Measurements from ENCODE around the gene ARMC6. TPM values are rescaled to one million over a fixed set of nuclear protein-coding genes. Genes with fewer than 3 reads are reported as not detected.

Gene ARMC6
- total RNA-seq, 1 experiment from 2014 or later, result 48.6 TPM

DNA sequence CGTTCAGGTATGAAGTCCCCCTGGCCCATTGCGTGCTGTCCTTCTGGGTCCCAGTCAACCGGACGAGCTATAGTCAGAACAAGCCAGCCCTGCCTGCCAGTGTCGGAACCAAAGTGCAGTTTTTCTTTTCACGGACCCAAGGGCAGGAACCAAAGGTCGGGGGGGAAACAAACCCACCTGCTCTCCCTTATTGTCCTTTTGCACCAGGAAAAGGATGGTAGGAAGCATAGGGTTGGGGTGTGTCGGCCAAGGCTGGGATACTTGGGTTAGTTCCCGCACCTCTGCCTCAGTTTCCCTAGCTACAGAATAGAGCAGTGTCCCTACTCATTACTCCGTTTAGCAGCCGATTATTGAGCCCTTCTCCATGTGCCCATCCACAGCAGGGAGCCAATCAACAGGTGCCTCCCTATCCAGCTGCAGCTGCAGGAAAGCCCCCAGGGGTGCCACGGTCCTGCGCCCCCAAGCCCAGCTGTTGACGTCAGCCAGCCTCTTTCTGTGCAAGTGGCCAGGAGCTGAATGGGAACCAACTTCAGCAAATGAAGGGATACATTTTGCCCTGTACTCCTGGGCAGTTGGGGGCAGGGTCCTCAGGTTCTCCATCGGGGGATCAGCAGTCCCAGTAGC lies 21.0 kb downstream of the ARMC6 start:
- no peak overlapping the region for H3K4me3 ChIP-seq
- no peaks in the 10 kb centered on the region for H3K27me3 ChIP-seq
- H3K4me1 ChIP-seq, result no peaks in the 10 kb centered on the region
- peaks cover 40% of the 10 kb centered on the region for H3K36me3 ChIP-seq
- H3K27ac ChIP-seq, result no peak overlapping the region
- H3K9me3 ChIP-seq (replicated peaks), result no peaks in the 10 kb centered on the region
- no peak for DNase-seq

DNA sequence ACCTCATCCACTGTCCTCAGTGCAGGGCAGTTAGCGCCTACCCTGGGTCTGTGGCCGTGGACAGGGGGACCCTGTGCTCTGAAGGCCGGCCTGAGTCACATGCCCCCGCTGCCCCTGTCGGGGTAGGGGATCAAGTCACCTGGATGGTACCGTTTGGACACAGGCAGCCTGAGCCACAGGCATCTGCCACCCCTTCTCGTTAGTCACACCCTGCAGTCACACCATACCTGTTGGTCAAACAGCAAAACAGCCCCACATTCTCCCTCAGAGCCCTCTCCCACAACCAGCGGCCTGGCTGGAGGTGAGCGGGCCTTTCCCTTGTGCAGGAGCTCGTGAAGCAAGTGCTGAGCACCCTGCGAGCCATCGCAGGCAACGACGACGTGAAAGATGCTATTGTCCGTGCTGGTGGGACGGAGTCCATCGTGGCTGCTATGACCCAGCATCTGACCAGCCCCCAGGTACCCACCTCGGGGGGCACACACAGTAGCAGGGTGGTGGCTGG lies 21.6 kb downstream of the ARMC6 start:
- no peak overlapping the region for H3K4me3 ChIP-seq
- peaks cover 40% of the 10 kb centered on the region for H3K36me3 ChIP-seq
- H3K27me3 ChIP-seq, result no peaks in the 10 kb centered on the region
- DNase-seq, result no peak
- H3K9me3 ChIP-seq (replicated peaks), result no peaks in the 10 kb centered on the region
- no peaks in the 10 kb centered on the region for H3K4me1 ChIP-seq
- no peak overlapping the region for H3K27ac ChIP-seq

DNA sequence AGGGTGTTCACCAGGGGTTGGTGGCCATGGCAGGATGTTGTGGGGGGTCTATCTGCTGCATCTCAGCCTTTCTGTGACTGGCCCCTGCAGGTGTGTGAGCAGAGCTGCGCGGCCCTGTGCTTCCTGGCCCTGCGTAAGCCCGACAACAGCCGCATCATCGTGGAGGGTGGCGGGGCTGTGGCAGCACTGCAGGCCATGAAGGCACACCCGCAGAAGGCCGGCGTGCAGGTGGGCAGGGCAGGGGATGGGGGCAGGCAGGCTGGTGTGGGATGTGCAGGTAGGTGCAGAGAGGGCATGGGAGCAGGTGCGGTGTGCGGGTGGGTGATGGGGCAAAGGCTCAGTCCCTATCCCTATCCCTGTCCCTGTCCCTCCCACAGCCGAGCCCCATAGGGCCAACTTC lies 22.3 kb downstream of the ARMC6 start:
- DNase-seq, result no peak
- Histone ChIP-seq H3K4me3 (no peak overlapping the region), H3K9me3 (replicated peaks) (no peaks in the 10 kb centered on the region), H3K27ac (no peak overlapping the region), H3K27me3 (no peaks in the 10 kb centered on the region), H3K4me1 (no peaks in the 10 kb centered on the region), H3K36me3 (peaks cover 38% of the 10 kb centered on the region)

GRCh38 chr19:19056636-19057275 lies 23.4 kb downstream of the ARMC6 start:
- H3K27ac ChIP-seq, result no peak overlapping the region
- H3K27me3 ChIP-seq, result no peaks in the 10 kb centered on the region
- H3K4me3 ChIP-seq, result no peak overlapping the region
- DNase-seq, result no peak
- no peaks in the 10 kb centered on the region for H3K9me3 ChIP-seq (replicated peaks)
- H3K36me3 ChIP-seq, result peaks cover 35% of the 10 kb centered on the region
- H3K4me1 ChIP-seq, result no peaks in the 10 kb centered on the region

- DNase-seq, result no peak
- no peak overlapping the region for H3K4me3 ChIP-seq
- no peak overlapping the region for H3K27ac ChIP-seq
- H3K36me3 ChIP-seq, result peaks cover 29% of the 10 kb centered on the region
- no peaks in the 10 kb centered on the region for H3K27me3 ChIP-seq
- peaks cover 4% of the 10 kb centered on the region for H3K4me1 ChIP-seq
- H3K9me3 ChIP-seq (replicated peaks), result no peaks in the 10 kb centered on the region
These were observed 23.9 kb downstream of the ARMC6 start for GRCh38 chr19:19057317-19057716.

DNA sequence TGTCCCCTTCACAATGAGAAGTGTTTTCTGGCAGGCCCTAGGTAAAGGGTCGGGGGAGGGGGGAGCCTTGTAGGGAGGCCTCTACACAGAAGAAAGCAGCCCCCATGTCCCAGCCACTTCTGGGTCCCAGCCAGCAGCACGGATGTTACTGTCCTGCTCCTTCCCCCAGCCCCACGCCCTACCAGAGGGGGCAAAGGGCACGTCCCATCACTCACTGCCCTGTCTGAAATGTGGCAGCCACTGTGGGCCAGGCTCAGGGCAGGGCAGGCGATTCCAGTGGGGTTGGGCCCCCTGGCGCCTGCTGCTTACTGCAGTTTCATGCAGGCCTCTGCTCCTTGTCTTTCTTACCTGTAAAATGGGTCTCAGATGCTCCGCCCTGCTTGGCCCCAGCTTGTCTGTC lies 24.3 kb downstream of the ARMC6 start:
- peaks cover 27% of the 10 kb centered on the region for H3K36me3 ChIP-seq

DNA sequence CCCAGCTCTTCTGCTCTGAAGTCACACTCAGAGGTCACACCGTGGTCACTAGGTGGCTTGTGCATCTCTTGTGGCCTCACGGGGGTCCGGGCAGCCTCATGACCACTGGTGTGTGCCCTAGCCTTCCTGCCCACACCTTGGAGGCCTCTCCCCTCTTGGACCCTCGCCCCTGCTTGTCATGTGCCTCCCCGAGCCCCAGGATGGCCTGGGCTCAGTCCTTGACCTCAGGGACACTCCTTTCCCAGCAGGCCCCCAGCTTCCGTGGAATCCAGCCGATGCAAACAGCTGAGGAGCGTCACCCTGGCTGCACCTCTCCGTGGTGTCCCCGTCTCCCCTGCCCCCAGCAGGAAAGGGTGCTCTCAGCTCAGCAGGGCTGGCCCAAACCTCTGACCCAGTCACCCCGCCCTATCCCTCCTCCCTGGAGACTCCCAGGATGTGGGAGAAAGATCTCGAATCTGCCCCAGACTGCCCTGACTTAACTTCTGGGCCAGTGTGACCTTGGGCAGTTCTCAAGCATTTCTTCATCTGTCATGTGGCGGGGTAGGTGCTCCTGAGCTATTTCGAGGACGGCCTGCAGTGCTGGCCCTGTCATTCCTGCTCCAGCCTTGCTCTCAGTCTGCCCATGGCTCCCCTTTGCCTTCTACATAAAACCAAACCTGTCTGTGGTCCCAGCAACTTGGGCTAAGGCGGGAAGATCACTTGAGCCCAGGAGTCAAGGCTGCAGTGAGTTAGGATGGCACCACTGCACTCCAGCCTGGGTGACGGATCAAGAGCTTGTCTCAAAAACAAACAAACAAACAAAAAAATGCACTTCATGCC lies 25.8 kb downstream of the ARMC6 start:
- peaks cover 19% of the 10 kb centered on the region for H3K36me3 ChIP-seq
- peaks cover 10% of the 10 kb centered on the region for H3K4me1 ChIP-seq

More for the DNA sequence above, 24.3 kb downstream of the ARMC6 start:
- Histone ChIP-seq H3K9me3 (replicated peaks) (no peaks in the 10 kb centered on the region), H3K27ac (no peak overlapping the region), H3K4me3 (no peak overlapping the region), H3K4me1 (peaks cover 8% of the 10 kb centered on the region), H3K27me3 (no peaks in the 10 kb centered on the region)
- no peak for DNase-seq

DNA sequence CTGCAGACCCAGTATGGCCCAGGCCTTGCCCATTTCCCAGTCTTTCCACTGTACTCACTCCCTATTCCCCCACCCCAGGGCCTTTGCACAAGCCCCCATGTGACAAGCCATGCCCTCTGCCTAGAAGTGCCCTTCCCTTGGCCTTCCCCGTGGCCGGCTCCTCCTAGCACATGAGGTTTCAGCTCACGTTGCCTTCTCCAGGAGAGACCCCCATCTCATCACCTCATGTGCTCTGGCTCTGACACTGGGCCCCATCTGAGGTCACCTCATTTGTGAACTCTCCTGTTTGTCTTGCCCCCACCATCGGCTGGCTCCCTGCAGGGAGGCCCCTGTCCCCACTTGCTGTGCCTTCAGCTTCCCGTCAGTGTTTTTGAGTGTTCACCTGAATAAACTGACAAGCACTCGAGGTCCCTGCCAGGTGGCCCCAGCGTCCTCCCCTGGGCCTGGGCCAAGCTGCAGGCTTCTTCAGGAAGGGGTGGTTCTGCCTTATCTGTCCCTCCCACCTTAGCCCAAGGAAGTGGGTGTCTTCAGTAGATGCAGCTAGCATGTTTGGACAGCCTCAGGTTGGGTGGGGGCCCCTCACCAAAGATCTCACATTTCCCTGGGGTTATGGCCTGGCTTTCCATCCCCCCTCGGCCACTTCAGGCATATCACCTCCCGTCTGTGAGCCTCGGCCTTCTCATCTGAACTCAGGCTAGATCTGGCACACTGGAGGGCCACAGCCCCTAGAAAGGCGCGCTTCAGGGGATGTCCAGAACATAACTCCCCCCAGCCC lies 26.6 kb downstream of the ARMC6 start:
- peaks cover 10% of the 10 kb centered on the region for H3K4me1 ChIP-seq
- peaks cover 13% of the 10 kb centered on the region for H3K36me3 ChIP-seq
- no peaks in the 10 kb centered on the region for H3K27me3 ChIP-seq
- no peaks in the 10 kb centered on the region for H3K9me3 ChIP-seq (replicated peaks)
- H3K4me3 ChIP-seq, result no peak overlapping the region
- no peak for DNase-seq
- no peak overlapping the region for H3K27ac ChIP-seq

More for the DNA sequence above, 25.8 kb downstream of the ARMC6 start:
- no peak overlapping the region for H3K27ac ChIP-seq
- DNase-seq, result no peak
- H3K9me3 ChIP-seq (replicated peaks), result no peaks in the 10 kb centered on the region
- H3K27me3 ChIP-seq, result no peaks in the 10 kb centered on the region
- H3K4me3 ChIP-seq, result no peak overlapping the region

DNA sequence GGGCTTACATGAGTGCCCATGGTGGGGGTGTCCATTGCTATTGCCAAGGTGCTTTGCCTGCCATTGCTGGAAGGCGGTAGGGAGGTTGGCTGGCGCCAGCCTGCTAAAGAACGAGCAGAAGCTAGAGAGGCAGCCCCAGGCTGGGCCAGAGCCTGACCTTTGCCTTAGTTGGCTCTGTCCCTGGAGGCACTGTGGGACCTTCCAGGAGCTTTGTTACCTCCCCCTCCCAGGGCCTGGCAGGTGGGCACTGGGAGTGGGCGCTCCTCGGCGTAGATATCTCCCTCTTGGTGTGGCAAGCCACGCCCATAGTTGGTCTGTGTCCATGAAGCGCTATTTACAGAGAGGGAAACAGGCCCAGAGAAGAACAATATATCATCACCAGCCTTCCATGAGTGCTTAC lies 28.1 kb downstream of the ARMC6 start:
- no peak for DNase-seq
- no peaks in the 10 kb centered on the region for H3K9me3 ChIP-seq (replicated peaks)
- 0 out of 2 replicates have a peak, but pooled peaks cover 10% of the 10 kb centered on the region for H3K36me3 ChIP-seq
- peaks cover 10% of the 10 kb centered on the region for H3K4me1 ChIP-seq
- no peaks in the 10 kb centered on the region for H3K27me3 ChIP-seq
- no peak overlapping the region for H3K4me3 ChIP-seq
- no peak overlapping the region for H3K27ac ChIP-seq

- Histone ChIP-seq H3K27ac (peak overlapping the region; percentile 4; the same call in 1 of the 2 replicates), H3K27me3 (no peaks in the 10 kb centered on the region), H3K4me1 (peaks cover 10% of the 10 kb centered on the region), H3K36me3 (no peaks in the 10 kb centered on the region), H3K4me3 (peak overlapping the region; percentile 45), H3K9me3 (replicated peaks) (no peaks in the 10 kb centered on the region)
- DNase-seq, result peak; percentile 51 to 61
These were observed 29.2 kb downstream of the ARMC6 start for GRCh38 chr19:19062454-19063182.

DNA sequence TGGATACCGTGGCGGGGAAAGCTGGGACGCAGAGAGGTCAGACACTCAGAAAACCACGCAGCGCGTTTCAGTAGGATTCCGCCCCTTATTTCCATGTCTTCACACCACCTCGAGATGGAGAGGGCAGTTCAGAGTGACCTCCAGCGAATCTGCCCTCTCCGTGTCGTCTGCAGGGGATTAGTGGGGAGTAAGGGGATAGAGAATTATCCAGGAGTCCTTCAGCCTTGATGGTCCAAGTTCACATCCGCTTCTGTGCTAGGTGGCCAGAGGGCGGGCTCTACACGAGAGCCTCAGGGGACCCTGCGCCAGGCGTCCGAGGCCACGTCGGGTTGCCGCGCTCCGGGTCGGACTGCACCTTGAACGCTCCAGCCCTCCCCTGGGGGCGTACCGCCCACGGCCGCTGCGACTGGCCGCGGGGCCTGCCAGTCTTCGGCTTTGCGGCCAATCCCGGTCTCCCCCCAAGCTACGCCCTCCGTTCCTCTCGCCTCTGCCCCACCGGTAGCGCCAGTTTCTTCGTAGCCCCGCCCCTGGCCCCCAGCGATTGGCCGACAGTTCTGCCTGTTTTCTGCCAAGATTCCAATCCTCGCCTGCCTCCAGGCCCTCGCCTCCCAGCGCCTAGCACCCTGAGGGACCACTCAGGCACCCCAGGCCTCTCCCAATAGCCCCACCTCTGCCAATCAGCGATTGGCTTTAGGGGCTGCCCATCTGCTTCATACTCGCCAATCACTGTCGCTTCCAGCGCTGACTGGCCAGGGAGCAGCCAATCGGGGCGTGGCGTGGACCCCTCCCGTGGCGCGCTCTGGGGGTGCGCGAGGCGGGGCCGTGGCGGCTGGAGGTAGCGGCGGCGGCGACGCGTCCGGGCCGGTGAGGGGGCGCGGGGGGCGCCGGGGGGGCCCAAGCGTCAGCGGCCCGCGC lies 30.0 kb downstream of the ARMC6 start, which contains the start of gene SLC25A42:
TSS of gene SLC25A42 (plus strand) at position 812 of the 915 bp plus-strand sequence. CDS start 32,131 bp downstream, outside the sequence.
- H3K9me3 ChIP-seq (replicated peaks), result no peaks in the 10 kb centered on the region
- H3K4me3 ChIP-seq, result peak within 1 kb of the TSS; percentile 56
- DNase-seq, result peak; percentile 100
- H3K27ac ChIP-seq, result peak within 1 kb of the TSS; percentile 4; the same call in 1 of the 2 replicates
- no peaks in the 10 kb centered on the region for H3K27me3 ChIP-seq
- no peaks in the 10 kb centered on the region for H3K36me3 ChIP-seq
- peaks cover 10% of the 10 kb centered on the region for H3K4me1 ChIP-seq

- peaks cover 10% of the 10 kb centered on the region for H3K4me1 ChIP-seq
- no peaks in the 10 kb centered on the region for H3K36me3 ChIP-seq
- H3K27ac ChIP-seq, result no peak overlapping the region
- no peaks in the 10 kb centered on the region for H3K9me3 ChIP-seq (replicated peaks)
- H3K27me3 ChIP-seq, result no peaks in the 10 kb centered on the region
- peak overlapping the region; percentile 56 for H3K4me3 ChIP-seq
- DNase-seq, result no peak
These were observed 30.8 kb downstream of the ARMC6 start for GRCh38 chr19:19064098-19064722.

Measured in SJCRH30 (cell line).